Omental fat pad (tissue), 4 donors: ENCODE results near the gene OMA1. TPM values are rescaled to one million over a fixed set of nuclear protein-coding genes. Genes with fewer than 3 reads are reported as not detected.
A peak's percentile ranks its signal among the peaks of the same experiment; 100 is the strongest.
"Not testable (repeated sequence)": the region's sequence is repeated elsewhere in the genome, so short reads cannot be mapped to it uniquely, and the experiment has no call there.

Source experiments
- ATAC-seq: fragments of 150-250 bp; one replicate; pipeline ENCODE4 v1.9.1; 2016; ENCODE audit warnings: mild to moderate bottlenecking, moderate library complexity; ENCODE audit not compliant: low FRiP score
- DNase-seq: peaks from one replicate; pipeline ENCODE4 v3.0.0-alpha.2; 2019; ENCODE audit warnings: low spot score
- total RNA-seq, 4 donors: library from RNA; depleted of rRNA; stranded (reverse); fragments of >200 nt; gene quantifications; one replicate each; pipeline ENCODE4 v1.1.0, GENCODE V29; 2016
- TF ChIP-seq, protein P1 (sequence below), 3 donors: fragments of 450-650 bp; IDR thresholded peaks; one replicate each; pipeline ENCODE4 v1.5.1; 2016 to 2017; ENCODE audit warnings: antibody characterized with exemption in 3 of 3, mild to moderate bottlenecking in 3 of 3, moderate library complexity in 2 of 3

OMA1 gene
- total RNA-seq, 4 donors from 2014 or later = 13.8 to 23.2 (median 20.3) TPM

DNA sequence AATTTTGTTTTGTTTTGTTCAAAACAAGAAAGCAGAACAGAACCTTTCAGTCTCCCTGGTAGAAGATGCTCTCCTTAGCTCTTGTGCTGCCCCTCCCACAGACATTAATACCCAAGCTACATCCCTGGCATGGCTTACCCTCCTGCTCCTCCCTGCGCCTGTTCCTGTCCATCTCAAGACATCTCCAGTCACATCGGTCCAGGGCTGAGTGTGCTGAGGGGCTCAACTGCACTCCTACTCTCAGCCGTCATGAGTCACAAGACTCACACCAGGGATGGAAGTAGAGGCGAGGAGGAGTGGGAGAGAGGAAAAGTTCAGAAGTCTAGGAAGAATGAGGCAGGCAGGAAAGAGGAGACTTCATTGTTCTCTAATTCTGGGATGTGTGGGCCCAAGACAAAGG is 39.7 kb upstream of the OMA1 start:
- ATAC-seq (no peak), DNase-seq (no peak)
- TF ChIP-seq, protein P1, sequence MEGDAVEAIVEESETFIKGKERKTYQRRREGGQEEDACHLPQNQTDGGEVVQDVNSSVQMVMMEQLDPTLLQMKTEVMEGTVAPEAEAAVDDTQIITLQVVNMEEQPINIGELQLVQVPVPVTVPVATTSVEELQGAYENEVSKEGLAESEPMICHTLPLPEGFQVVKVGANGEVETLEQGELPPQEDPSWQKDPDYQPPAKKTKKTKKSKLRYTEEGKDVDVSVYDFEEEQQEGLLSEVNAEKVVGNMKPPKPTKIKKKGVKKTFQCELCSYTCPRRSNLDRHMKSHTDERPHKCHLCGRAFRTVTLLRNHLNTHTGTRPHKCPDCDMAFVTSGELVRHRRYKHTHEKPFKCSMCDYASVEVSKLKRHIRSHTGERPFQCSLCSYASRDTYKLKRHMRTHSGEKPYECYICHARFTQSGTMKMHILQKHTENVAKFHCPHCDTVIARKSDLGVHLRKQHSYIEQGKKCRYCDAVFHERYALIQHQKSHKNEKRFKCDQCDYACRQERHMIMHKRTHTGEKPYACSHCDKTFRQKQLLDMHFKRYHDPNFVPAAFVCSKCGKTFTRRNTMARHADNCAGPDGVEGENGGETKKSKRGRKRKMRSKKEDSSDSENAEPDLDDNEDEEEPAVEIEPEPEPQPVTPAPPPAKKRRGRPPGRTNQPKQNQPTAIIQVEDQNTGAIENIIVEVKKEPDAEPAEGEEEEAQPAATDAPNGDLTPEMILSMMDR (IDR thresholded peaks at IDR 0.05) = no peak

DNA sequence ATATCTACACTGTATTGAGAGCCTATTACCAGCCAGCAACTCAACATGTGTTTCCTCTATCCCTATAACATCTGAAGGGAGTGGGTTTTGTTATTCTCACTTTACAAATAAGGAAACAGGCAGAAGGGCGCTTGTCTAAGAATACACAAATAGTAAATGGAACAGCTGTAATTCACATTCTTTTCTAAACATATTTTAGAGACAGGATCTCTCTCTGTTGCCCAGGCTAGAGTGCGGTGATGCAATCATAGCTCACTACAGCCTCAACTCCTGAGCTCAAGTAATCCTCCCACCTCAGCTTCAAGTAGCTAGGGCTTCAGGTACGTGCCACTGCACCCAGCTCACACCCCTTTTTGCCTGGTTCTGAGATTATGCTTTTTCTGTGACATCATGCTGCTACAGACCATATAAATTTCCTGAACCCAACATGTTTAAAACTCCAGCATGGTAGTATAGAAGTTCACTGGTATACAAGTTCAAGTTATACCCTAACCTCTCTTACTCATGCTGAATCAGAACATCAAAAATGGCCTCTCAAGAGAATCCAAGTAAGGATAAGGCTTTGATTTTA is 39.1 kb upstream of the OMA1 start:
- ATAC-seq (no peak), DNase-seq (no peak)
- TF ChIP-seq, protein P1 (IDR thresholded peaks at IDR 0.05) = no peak

DNA sequence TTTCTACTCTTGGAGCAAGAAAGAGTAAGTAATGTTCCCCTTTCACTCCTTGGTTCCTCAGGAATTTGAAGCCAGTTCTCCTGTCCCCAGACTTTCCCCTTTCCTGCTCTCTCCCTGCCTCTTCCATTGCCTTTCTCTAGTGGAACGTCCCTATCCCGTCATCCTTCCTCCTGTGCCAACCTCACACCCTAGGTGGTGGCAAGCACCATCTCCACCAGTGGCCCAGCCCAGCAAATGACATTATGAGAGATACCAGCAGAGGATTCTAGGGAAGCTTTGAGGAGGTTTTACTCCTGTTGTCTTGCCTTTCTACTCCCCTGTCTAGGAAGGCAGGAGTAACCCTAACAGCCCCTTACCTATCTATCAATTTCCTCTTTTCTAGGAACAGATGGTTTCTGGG is 38.6 kb upstream of the OMA1 start:
- ATAC-seq = no peak
- TF ChIP-seq, protein P1 (IDR thresholded peaks at IDR 0.05) = no peak
- no peak for DNase-seq

DNA sequence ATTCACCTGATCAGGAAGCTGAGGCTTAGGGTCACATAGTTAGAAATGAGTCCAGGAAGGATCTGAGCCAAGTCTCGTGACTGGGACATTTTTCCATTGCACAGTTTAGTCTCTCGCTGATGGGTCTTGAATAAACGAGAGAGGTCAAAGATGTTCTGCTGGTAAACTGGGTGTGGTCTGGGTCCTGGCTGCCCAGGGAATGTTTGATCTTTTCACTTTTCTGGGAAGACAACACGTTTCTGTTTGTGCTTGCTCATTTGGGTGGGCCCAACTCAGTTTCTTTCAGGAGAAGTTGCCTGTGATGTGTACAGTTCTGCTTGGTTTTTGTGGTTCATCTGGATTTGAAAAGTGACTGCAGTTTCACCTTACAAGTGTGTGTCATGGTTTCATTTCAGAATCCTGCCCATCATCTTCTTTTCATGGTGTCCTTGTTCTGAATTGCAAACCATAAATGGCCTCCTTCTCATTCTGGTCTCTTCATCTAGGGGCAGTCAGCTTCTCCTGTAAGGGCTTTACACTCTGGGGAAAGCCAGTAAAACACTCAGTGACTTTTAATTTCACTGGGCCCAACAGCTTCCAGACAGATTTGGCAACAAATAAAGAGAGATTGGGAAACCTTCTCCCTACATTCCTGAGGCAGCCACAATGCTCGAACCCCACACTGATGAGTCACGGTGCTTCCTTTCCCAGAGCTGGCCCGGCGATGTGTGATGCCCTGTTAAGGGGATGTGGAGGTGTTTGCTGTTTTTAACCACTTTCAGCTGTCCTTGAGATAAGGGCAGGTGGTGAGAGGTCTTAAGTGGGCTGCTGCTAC is 37.8 kb upstream of the OMA1 start:
- DNase-seq = no peak
- TF ChIP-seq, protein P1 (IDR thresholded peaks at IDR 0.05) = no peak
- peak; percentile 94 for ATAC-seq

DNA sequence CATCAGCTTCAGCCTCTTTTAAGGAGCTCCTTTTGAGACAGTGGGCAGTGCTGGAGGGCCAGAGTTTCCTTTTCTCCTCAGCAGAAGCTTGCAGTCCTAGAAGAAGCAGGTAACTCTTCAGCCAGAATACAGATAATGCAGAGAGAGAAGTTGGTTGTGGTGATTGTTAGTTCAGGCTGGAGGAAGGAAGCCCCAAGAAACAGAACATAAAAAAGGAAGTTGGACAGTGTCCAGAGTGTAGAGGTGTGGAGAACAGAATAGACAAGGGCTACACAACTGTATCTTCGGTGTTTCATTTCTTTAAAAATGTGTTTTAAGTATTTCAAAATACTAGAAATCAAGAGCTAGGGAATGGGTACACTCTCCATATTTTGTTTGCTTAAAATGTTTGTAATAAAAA is 37.0 kb upstream of the OMA1 start:
- no peak for DNase-seq
- TF ChIP-seq, protein P1 (IDR thresholded peaks at IDR 0.05) = no peak
- ATAC-seq = no peak

DNA sequence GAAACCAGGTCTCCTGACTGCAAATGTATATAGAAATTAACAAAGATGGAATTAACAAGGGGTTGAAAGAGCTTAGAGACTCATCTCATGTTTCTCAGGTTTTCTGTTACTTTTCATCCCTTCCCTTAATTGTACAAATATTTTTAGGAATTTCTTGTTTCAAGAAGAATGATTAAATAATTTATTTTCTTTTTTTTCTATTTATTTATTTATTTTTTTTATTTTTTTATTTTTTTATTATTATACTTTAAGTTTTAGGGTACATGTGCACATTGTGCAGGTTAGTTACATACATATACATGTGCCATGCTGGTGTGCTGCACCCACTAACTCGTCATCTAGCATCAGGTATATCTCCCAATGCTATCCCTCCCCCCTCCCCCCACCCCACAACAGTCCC is 35.6 kb upstream of the OMA1 start:
- ATAC-seq, DNase-seq: not testable (repeated sequence)

- TF ChIP-seq, protein P1 (IDR thresholded peaks at IDR 0.05) = no peak
- no peak for DNase-seq
- no peak for ATAC-seq
These were observed 35.1 kb upstream of the OMA1 start for GRCh38 chr1:58581641-58582040.
